ENCODE measurements around the gene EME1.

Gene EME1

GRCh38 chr17:50355701-50356341 is 17.2 kb upstream of the EME1 start:
- TF ChIP-seq CTCF (conservative IDR thresholded peaks at IDR 0.05): no peak
- H3K27ac ChIP-seq: no peak overlapping the region

GRCh38 chr17:50356418-50356817 is 16.6 kb upstream of the EME1 start:
- no peak for TF ChIP-seq CTCF (conservative IDR thresholded peaks at IDR 0.05)

GRCh38 chr17:50356892-50357510 is 16.0 kb upstream of the EME1 start:
- H3K27ac ChIP-seq: no peak overlapping the region
- TF ChIP-seq CTCF (conservative IDR thresholded peaks at IDR 0.05): no peak

More at GRCh38 chr17:50356418-50356817, 16.6 kb upstream of the EME1 start:
- no peak overlapping the region for H3K27ac ChIP-seq

- H3K27ac ChIP-seq: no peak overlapping the region
These were observed 14.9 kb upstream of the EME1 start for GRCh38 chr17:50358177-50358576.

GRCh38 chr17:50359005-50359699 is 13.9 kb upstream of the EME1 start:
- H3K27ac ChIP-seq: no peak overlapping the region
- TF ChIP-seq CTCF (conservative IDR thresholded peaks at IDR 0.05): no peak

More at GRCh38 chr17:50358177-50358576, 14.9 kb upstream of the EME1 start:
- no peak for TF ChIP-seq CTCF (conservative IDR thresholded peaks at IDR 0.05)

GRCh38 chr17:50359998-50360461 is 13.0 kb upstream of the EME1 start:
- no peak overlapping the region for H3K27ac ChIP-seq
- TF ChIP-seq CTCF (conservative IDR thresholded peaks at IDR 0.05): no peak

- TF ChIP-seq CTCF (conservative IDR thresholded peaks at IDR 0.05): no peak
These were observed 12.4 kb upstream of the EME1 start for GRCh38 chr17:50360486-50361115.

More at GRCh38 chr17:50360486-50361115, 12.4 kb upstream of the EME1 start:
- no peak overlapping the region for H3K27ac ChIP-seq
